Hepatocyte (in vitro differentiated cells): Measurements from ENCODE around the gene ANO10. TPM values are rescaled to one million over a fixed set of nuclear protein-coding genes. Genes with fewer than 3 reads are reported as not detected.
"Not testable (repeated sequence)": the region's sequence is repeated elsewhere in the genome, so short reads cannot be mapped to it uniquely, and the experiment has no call there.

Experiments used
- DNase-seq: peaks from one replicate; pipeline ENCODE4 v3.0.0-alpha.2; 2016; ENCODE audit warnings: low spot score
- H2AFZ ChIP-seq: fragments of 200-600 bp; sonication (generic); 2 replicates; pipeline ENCODE4 v1.6.0; 2016; ENCODE audit warnings: antibody characterized with exemption, mild to moderate bottlenecking
- H3K27ac ChIP-seq: fragments of 200-600 bp; sonication (generic); 2 replicates; pipeline ENCODE4 v1.5.1; 2016; ENCODE audit warnings: mild to moderate bottlenecking
- H3K27me3 ChIP-seq: fragments of 200-600 bp; sonication (generic); 2 replicates; pipeline ENCODE4 v1.6.1; 2016
- H3K36me3 ChIP-seq: fragments of 200-600 bp; sonication (generic); replicated peaks from 2 replicates; pipeline ENCODE4 v1.5.1; 2016; ENCODE audit warnings: low read depth; ENCODE audit not compliant: insufficient read depth
- H3K4me1 ChIP-seq: fragments of 200-600 bp; sonication (generic); 2 replicates; pipeline ENCODE4 v1.5.1; 2016; ENCODE audit warnings: mild to moderate bottlenecking, moderate library complexity; ENCODE audit not compliant: insufficient read depth
- H3K4me2 ChIP-seq: fragments of 200-600 bp; sonication (generic); 2 replicates; pipeline ENCODE4 v1.6.0; 2016
- H3K4me3 ChIP-seq: fragments of 200-600 bp; sonication (generic); 2 replicates; pipeline ENCODE4 v1.5.1; 2016; ENCODE audit warnings: mild to moderate bottlenecking
- H3K79me2 ChIP-seq: fragments of 200-600 bp; sonication (generic); 2 replicates; pipeline ENCODE4 v1.6.0; 2017; ENCODE audit warnings: mild to moderate bottlenecking
- H3K9me2 ChIP-seq: fragments of 200-600 bp; sonication (generic); replicated peaks from 2 replicates; pipeline ENCODE4 v1.6.0; 2017; ENCODE audit warnings: mild to moderate bottlenecking; ENCODE audit not compliant: insufficient read depth
- H3K9me3 ChIP-seq: fragments of 200-600 bp; sonication (generic); 2 replicates; pipeline ENCODE4 v1.5.1; 2016; ENCODE audit warnings: low read depth, mild to moderate bottlenecking
- H4K20me1 ChIP-seq: fragments of 200-600 bp; sonication (generic); 2 replicates; pipeline ENCODE4 v1.6.0; 2016; ENCODE audit warnings: mild to moderate bottlenecking; ENCODE audit not compliant: insufficient read depth, poor library complexity, severe bottlenecking
- CTCF ChIP-seq: fragments of 200-600 bp; sonication (generic); IDR thresholded peaks from 2 replicates; pipeline ENCODE4 v1.5.1; 2016; ENCODE audit warnings: antibody characterized with exemption, mild to moderate bottlenecking; ENCODE audit not compliant: poor library complexity
- EZH2 ChIP-seq: fragments of 200-600 bp; sonication (generic); IDR thresholded peaks from 2 replicates; pipeline ENCODE4 v1.6.1; 2016; ENCODE audit warnings: antibody characterized with exemption, mild to moderate bottlenecking, borderline replicate concordance
- EZH2phosphoT487 ChIP-seq: fragments of 200-600 bp; sonication (generic); IDR thresholded peaks from one replicate; pipeline ENCODE4 v1.6.1; 2018; ENCODE audit warnings: antibody characterized with exemption, mild to moderate bottlenecking, low read depth, moderate library complexity; ENCODE audit not compliant: unreplicated experiment, severe bottlenecking
- WGBS: methylation state at CpG from one replicate; pipeline ENCODE4 v1.1.6; 2016; ENCODE audit warnings: low lambda C conversion rate; ENCODE audit errors: missing lambda C conversion rate; 5-methylcytosine and 5-hydroxymethylcytosine counted together
- polyA plus RNA-seq: library from polyadenylated mRNA; unstranded; fragments of >200 nt; fragmentation: Nextera tagmentation; extraction: Ambion mirVana; gene quantifications from 2 replicates; pipeline ENCODE4 v1.2.1, GENCODE V29; 2016
- total RNA-seq: library from RNA; depleted of rRNA; stranded (reverse); fragments of >200 nt; gene quantifications from 2 replicates; pipeline ENCODE4 v1.2.3, GENCODE V29; 2014

ANO10 gene
- total and polyA plus RNA-seq, 2 experiments from 2014 or later = 28.5 to 33.5 TPM

- no peak for DNase-seq
- Histone ChIP-seq H3K4me2 (no peak overlapping the region), H3K27ac (no peak overlapping the region), H3K4me3 (no peak overlapping the region), H3K9me3 (no peaks in the 10 kb centered on the region), H3K9me2 (no peaks in the 10 kb centered on the region), H2AFZ (no peak overlapping the region), H3K36me3 (no peaks in the 10 kb centered on the region), H3K27me3 (no peaks in the 10 kb centered on the region), H3K4me1 (no peaks in the 10 kb centered on the region), H3K79me2 (no peaks in the 10 kb centered on the region), H4K20me1 (no peaks in the 10 kb centered on the region)
- 48% methylated on average over 2 of the region's 2 CpGs for WGBS
- TF ChIP-seq EZH2 (no peak), CTCF (no peak), EZH2phosphoT487 (no peak)
Measured at GRCh38 chr3:43581343-43581742, 40.5 kb downstream of the ANO10 start.

- Histone ChIP-seq H3K4me2 (no peak overlapping the region), H2AFZ (no peak overlapping the region), H3K36me3 (no peaks in the 10 kb centered on the region), H3K27me3 (no peaks in the 10 kb centered on the region), H3K9me3 (no peaks in the 10 kb centered on the region), H3K27ac (no peak overlapping the region), H3K4me3 (no peak overlapping the region), H3K9me2 (no peaks in the 10 kb centered on the region), H3K4me1 (no peaks in the 10 kb centered on the region), H3K79me2 (no peaks in the 10 kb centered on the region), H4K20me1 (no peaks in the 10 kb centered on the region)
- 95% methylated on average over 6 of the region's 6 CpGs for WGBS
- DNase-seq = no peak
- TF ChIP-seq CTCF = no peak
- TF ChIP-seq EZH2phosphoT487 = no peak
Measured at GRCh38 chr3:43580181-43580580, 41.6 kb downstream of the ANO10 start.

- H2AFZ ChIP-seq = no peak overlapping the region
- no peak overlapping the region for H3K4me3 ChIP-seq
- H3K9me3 ChIP-seq = no peaks in the 10 kb centered on the region
- H3K27ac ChIP-seq = no peak overlapping the region
- TF ChIP-seq EZH2phosphoT487 (no peak), EZH2 (no peak), CTCF (no peak)
- no peak for DNase-seq
- no peaks in the 10 kb centered on the region for H3K27me3 ChIP-seq
- no peaks in the 10 kb centered on the region for H3K9me2 ChIP-seq
- H3K4me2 ChIP-seq = no peak overlapping the region
- 92% methylated on average over 2 of the region's 2 CpGs for WGBS
- H4K20me1 ChIP-seq = no peaks in the 10 kb centered on the region
- no peaks in the 10 kb centered on the region for H3K36me3 ChIP-seq
- H3K79me2 ChIP-seq = no peaks in the 10 kb centered on the region
- H3K4me1 ChIP-seq = no peaks in the 10 kb centered on the region
Measured at GRCh38 chr3:43573576-43573975, 48.2 kb downstream of the ANO10 start.

- not testable (repeated sequence) for H3K27me3 ChIP-seq, H3K27ac ChIP-seq, H3K9me2 ChIP-seq, H3K4me3 ChIP-seq, H4K20me1 ChIP-seq, H3K4me2 ChIP-seq, H3K9me3 ChIP-seq, H3K36me3 ChIP-seq, H2AFZ ChIP-seq, DNase-seq, H3K79me2 ChIP-seq, H3K4me1 ChIP-seq
- 43% methylated on average over 17 of the region's 30 CpGs for WGBS
Measured at GRCh38 chr3:43565661-43566341, 56.0 kb downstream of the ANO10 start.
